ENCODE measurements around the gene COMMD4.

COMMD4 gene

DNA sequence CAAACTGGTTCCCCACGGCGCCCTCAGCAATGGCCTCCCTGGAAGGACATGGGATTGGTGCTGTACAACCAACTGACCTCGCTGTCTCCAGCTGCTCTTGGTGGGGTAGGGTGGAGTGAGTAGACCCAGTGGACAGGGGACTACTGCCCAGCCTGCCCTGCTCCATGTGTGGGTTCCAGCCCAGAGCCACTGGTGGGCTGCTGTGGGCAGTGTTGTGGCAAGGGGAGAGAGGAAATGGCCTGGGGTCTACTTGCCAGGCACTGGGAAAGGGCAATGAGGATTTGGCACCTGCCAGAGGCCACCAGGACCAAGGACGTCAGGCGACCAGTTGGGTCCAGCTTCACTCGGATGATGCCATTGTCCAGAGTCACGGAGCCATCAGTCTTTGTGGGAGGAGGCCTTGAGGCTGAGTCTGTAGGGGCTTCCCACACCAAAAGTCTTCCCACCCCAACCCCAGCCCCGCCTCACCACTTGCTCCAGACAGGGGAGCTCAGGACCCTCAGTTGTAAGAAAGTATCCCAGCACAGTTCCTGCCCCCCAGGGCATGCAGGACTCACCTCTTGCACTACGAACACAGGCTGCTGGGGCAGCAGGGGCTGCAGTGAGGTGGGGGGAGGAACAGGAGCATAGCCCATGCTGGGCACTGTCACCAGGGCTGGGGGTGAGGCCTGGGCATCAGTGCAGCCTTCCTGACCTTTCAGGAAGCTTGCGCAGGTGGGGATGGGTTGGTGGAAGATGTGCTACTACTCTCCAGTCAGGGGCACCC lies 23.1 kb downstream of the COMMD4 start:
- Mint-ChIP-seq H3K4me1 (ENCODE audit: low read depth) (no peaks in the 10 kb centered on the region), H3K4me3 (no peak overlapping the region), H3K27ac (no peak overlapping the region), H3K36me3 (ENCODE audit: low read depth) (peaks cover 88% of the 10 kb centered on the region), H3K27me3 (no peaks in the 10 kb centered on the region), H3K9me3 (no peaks in the 10 kb centered on the region)
- no peak for DNase-seq

DNA sequence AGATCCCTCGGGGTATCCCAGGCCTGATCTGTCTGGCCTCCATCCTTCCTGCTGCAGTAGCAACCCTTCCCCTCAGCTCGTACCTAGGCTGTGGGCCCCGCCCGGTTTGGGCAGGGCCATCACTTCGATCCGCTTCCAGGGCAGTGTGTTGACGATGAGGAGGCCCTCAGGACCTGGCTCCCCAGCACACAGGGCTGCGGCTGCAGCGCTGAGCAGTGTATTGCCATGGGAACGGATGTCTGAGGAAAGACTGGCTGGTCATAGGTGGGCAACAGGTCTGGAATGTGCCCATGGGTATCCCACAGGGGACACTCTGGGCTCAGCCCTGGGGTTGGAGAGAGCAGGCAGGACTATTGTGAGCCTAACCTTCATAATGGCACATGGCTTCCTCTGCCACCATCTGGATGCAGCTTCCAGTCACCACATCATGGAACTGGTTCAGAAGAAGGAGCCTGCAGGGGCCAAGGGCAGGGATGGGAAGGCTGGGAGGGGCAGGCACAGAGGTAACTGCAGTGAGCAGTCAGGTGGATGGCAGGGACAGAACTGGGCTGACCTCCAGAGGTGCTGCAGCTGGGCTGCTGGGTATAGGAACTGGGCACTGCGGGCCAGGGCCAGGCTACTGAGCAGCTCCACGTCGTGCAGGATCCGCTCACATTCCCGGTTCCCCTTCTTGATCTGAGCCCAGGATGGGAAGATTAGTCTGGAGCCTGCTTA lies 23.8 kb downstream of the COMMD4 start:
- H3K4me3 Mint-ChIP-seq, result no peak overlapping the region
- DNase-seq, result no peak
- no peaks in the 10 kb centered on the region for H3K27me3 Mint-ChIP-seq
- peaks cover 93% of the 10 kb centered on the region for H3K36me3 Mint-ChIP-seq (ENCODE audit: low read depth)
- no peaks in the 10 kb centered on the region for H3K9me3 Mint-ChIP-seq
- peak overlapping the region; percentile 26 for H3K27ac Mint-ChIP-seq
- no peaks in the 10 kb centered on the region for H3K4me1 Mint-ChIP-seq (ENCODE audit: low read depth)

GRCh38 chr15:75360391-75360790 lies 24.5 kb downstream of the COMMD4 start:
- H3K4me1 Mint-ChIP-seq (ENCODE audit: low read depth), result no peaks in the 10 kb centered on the region
- H3K9me3 Mint-ChIP-seq, result no peaks in the 10 kb centered on the region
- peak overlapping the region; percentile 2 for H3K27ac Mint-ChIP-seq
- no peak for DNase-seq
- H3K36me3 Mint-ChIP-seq (ENCODE audit: low read depth), result peaks cover 94% of the 10 kb centered on the region
- H3K4me3 Mint-ChIP-seq, result no peak overlapping the region
- H3K27me3 Mint-ChIP-seq, result no peaks in the 10 kb centered on the region

DNA sequence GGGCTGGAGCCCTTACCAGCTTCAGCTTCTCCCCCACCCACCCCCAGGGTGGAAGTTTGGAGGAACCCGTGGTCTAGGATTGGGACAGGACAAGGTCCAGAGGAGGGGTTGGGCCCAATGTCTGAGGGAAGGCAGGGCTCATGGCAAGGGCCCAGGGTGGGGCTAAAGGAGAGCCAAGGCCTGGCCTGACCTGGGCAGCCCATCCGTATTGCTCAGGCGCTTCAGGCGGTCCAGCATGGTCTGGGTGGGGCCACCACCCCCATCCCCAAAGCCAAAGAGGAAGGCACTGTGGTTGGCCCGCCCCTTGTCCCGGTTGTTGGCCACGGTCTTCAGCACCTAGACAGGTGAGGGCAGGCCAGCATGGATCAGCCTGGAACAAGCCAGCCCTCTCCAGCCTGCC lies 25.0 kb downstream of the COMMD4 start:
- no peaks in the 10 kb centered on the region for H3K4me1 Mint-ChIP-seq (ENCODE audit: low read depth)
- H3K27ac Mint-ChIP-seq, result peak overlapping the region; percentile 2
- no peaks in the 10 kb centered on the region for H3K27me3 Mint-ChIP-seq
- peaks cover 96% of the 10 kb centered on the region for H3K36me3 Mint-ChIP-seq (ENCODE audit: low read depth)
- H3K9me3 Mint-ChIP-seq, result no peaks in the 10 kb centered on the region
- DNase-seq, result no peak
- no peak overlapping the region for H3K4me3 Mint-ChIP-seq

- Mint-ChIP-seq H3K4me3 (no peak overlapping the region), H3K36me3 (ENCODE audit: low read depth) (peaks cover 95% of the 10 kb centered on the region), H3K9me3 (no peaks in the 10 kb centered on the region), H3K4me1 (ENCODE audit: low read depth) (no peaks in the 10 kb centered on the region), H3K27me3 (no peaks in the 10 kb centered on the region), H3K27ac (peak overlapping the region; percentile 50)
- no peak for DNase-seq
Measured at GRCh38 chr15:75361361-75361988, 25.6 kb downstream of the COMMD4 start.

- H3K27ac Mint-ChIP-seq, result no peak overlapping the region
- H3K4me3 Mint-ChIP-seq, result no peak overlapping the region
- peaks cover 95% of the 10 kb centered on the region for H3K36me3 Mint-ChIP-seq (ENCODE audit: low read depth)
Measured at GRCh38 chr15:75361989-75362641, 26.3 kb downstream of the COMMD4 start.

DNA sequence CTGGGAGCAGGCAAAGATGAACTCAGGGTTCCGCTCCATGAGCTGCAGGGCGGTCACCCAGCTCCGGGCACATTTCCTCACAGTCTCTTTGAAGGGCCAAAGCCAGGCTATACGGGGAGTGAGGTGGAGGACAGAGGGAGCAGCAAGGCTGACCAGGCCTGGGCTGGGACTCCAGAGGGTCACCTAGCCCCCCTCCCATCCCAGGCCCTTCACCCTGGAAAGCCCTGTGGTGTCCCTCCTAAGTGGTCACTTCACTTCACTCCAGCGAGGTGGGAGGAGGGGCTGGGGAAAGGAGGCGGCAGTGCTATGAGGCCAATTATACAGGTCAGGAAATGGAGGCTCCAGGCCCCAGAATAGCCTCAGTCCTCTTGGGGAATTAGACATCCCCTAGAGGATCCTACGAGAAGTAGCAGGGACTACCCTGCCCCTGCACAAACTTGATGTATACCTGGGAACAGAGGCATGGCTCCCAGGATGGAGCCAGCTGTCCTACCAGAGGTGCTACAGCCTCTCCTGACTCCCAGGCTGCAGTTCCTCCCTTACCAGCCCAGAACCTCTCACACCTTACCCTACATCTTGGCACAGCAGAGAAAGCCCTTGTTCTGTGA lies 26.9 kb downstream of the COMMD4 start:
- Mint-ChIP-seq H3K9me3 (no peaks in the 10 kb centered on the region), H3K4me1 (ENCODE audit: low read depth) (peaks cover 10% of the 10 kb centered on the region), H3K36me3 (ENCODE audit: low read depth) (peaks cover 94% of the 10 kb centered on the region), H3K27ac (peak overlapping the region; percentile 35), H3K4me3 (no peak overlapping the region), H3K27me3 (no peaks in the 10 kb centered on the region)
- DNase-seq, result no peak

More at GRCh38 chr15:75361989-75362641, 26.3 kb downstream of the COMMD4 start:
- DNase-seq, result peak; percentile 22
- H3K27me3 Mint-ChIP-seq, result no peaks in the 10 kb centered on the region
- H3K9me3 Mint-ChIP-seq, result no peaks in the 10 kb centered on the region
- H3K4me1 Mint-ChIP-seq (ENCODE audit: low read depth), result peaks cover 5% of the 10 kb centered on the region

DNA sequence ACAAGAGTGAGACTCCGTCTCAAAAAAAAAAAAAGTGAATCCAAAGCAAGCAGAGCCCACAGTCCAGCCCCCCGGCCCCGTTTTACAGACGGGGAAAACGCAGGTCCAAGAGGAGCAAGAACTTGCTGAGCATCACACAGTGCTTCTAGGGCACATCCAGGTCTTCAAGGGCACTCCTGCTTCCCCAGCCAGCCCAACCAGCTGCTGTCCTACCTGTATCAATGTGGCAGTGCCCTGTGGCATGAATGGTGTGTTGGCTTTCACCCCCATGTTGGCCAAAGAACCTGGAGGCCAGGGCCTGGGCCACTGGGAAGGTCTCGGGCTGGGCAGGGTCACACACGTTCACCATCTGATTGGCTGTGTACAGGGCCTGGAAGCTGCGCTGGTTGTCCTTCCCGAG lies 27.9 kb downstream of the COMMD4 start:
- Mint-ChIP-seq H3K9me3 (no peaks in the 10 kb centered on the region), H3K4me3 (no peak overlapping the region), H3K27me3 (no peaks in the 10 kb centered on the region), H3K27ac (no peak overlapping the region), H3K4me1 (ENCODE audit: low read depth) (peaks cover 11% of the 10 kb centered on the region), H3K36me3 (ENCODE audit: low read depth) (peaks cover 90% of the 10 kb centered on the region)
- no peak for DNase-seq

DNA sequence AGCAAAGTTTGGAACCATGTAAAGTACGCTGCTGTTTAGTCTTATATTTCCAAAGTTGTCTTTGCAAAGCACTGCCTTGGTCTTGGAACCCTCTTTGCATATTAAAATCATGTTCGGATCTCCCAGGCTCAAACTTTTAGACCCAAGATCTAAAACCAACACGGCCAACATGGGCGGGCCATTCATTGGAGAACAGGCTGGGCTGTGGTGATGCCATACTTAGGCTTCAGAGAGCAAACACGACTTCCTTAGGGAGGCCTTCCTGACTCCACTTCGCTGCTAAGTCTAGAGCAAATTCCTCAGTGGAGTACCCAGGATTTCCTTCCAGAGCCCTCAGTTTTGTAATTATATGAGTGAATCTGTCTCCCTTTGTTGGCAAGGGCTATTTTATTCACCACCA lies 29.0 kb downstream of the COMMD4 start:
- DNase-seq, result no peak
- Mint-ChIP-seq H3K9me3 (no peaks in the 10 kb centered on the region), H3K4me1 (ENCODE audit: low read depth) (peaks cover 22% of the 10 kb centered on the region), H3K27me3 (no peaks in the 10 kb centered on the region), H3K27ac (no peak overlapping the region), H3K36me3 (ENCODE audit: low read depth) (peaks cover 92% of the 10 kb centered on the region), H3K4me3 (no peak overlapping the region)

DNA sequence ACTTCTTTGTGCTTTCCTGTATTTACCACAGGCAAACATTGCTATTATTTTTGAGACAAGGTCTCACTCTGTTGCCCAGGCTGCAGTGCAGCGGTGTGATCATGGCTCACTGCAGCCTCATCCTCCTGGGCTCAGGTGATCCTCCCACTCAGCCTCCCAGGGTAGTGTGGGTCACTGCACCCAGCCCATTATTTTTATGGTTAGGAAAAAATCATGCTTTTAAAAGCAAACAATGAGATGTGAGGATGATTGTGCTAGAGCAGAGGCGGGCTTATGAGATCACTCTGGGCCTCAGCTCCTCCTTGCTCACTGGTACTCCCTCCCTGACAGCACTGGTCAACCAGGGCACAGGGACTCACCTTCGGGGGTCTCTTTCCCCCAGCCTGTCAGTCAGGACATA lies 30.3 kb downstream of the COMMD4 start:
- H3K9me3 Mint-ChIP-seq, result no peaks in the 10 kb centered on the region
- H3K4me3 Mint-ChIP-seq, result no peak overlapping the region
- H3K27ac Mint-ChIP-seq, result no peak overlapping the region
- no peak for DNase-seq
- no peaks in the 10 kb centered on the region for H3K27me3 Mint-ChIP-seq
- peaks cover 91% of the 10 kb centered on the region for H3K36me3 Mint-ChIP-seq (ENCODE audit: low read depth)
- peaks cover 25% of the 10 kb centered on the region for H3K4me1 Mint-ChIP-seq (ENCODE audit: low read depth)

- Mint-ChIP-seq H3K9me3 (no peaks in the 10 kb centered on the region), H3K4me1 (ENCODE audit: low read depth) (peaks cover 26% of the 10 kb centered on the region), H3K4me3 (peak overlapping the region; percentile 86), H3K27me3 (no peaks in the 10 kb centered on the region), H3K27ac (peak overlapping the region; percentile 97), H3K36me3 (ENCODE audit: low read depth) (peaks cover 91% of the 10 kb centered on the region)
- DNase-seq, result no peak
Measured at GRCh38 chr15:75367006-75367405, 31.1 kb downstream of the COMMD4 start.

DNA sequence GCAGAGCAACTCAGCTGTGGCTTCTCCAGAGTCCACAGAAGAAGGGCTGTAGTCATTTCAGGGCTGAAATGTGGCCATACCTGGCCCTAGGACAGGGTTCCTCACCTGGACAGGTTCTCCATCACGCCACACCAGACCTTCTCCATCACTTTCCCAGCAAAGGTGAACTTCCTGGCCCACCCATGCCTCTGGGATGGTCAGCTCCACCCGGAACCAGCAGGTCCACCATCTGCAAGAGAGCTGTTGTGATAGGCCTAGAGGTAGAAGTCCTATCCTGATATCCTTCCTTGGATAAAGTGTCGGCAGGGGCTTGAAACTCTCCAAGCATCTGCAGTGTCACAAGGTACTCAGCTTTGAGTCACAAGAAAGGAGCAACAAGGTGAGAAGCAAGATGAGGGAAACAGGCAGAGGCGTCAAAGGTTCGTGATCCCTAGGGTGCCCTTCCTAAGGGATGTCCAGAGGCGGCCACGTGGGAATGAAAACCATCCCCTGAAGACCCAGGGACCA lies 31.6 kb downstream of the COMMD4 start:
- H3K36me3 Mint-ChIP-seq (ENCODE audit: low read depth), result peaks cover 91% of the 10 kb centered on the region
- H3K9me3 Mint-ChIP-seq, result no peaks in the 10 kb centered on the region
- no peaks in the 10 kb centered on the region for H3K27me3 Mint-ChIP-seq
- DNase-seq, result no peak
- peak overlapping the region; percentile 86 for H3K4me3 Mint-ChIP-seq
- peaks cover 26% of the 10 kb centered on the region for H3K4me1 Mint-ChIP-seq (ENCODE audit: low read depth)
- peak overlapping the region; percentile 97 for H3K27ac Mint-ChIP-seq

GRCh38 chr15:75367913-75368688 lies 32.2 kb downstream of the COMMD4 start, which contains the start of gene MAN2C1:
Gene MAN2C1, minus strand, starts transcription at chr15:75368607. Its CDS starts 24 bp downstream, at chr15:75368583.
- Mint-ChIP-seq H3K4me3 (peak within 1 kb of the TSS; percentile 86), H3K4me1 (ENCODE audit: low read depth) (peaks cover 26% of the 10 kb centered on the region), H3K27me3 (no peaks in the 10 kb centered on the region), H3K27ac (peak within 1 kb of the TSS; percentile 97), H3K36me3 (ENCODE audit: low read depth) (peaks cover 91% of the 10 kb centered on the region), H3K9me3 (no peaks in the 10 kb centered on the region)
- peak; percentile 96 for DNase-seq
